Activated CD8-positive, alpha-beta memory T cell treated with anti-CD3 and anti-CD28 coated beads for 24 hours (primary cell): Measurements from ENCODE around the gene AGBL3.
A peak's percentile ranks its signal among the peaks of the same experiment; 100 is the strongest.

Experiments
- DNase-seq: peaks from one replicate; pipeline ENCODE4 v3.0.0-alpha.2; 2020

Gene AGBL3

DNA sequence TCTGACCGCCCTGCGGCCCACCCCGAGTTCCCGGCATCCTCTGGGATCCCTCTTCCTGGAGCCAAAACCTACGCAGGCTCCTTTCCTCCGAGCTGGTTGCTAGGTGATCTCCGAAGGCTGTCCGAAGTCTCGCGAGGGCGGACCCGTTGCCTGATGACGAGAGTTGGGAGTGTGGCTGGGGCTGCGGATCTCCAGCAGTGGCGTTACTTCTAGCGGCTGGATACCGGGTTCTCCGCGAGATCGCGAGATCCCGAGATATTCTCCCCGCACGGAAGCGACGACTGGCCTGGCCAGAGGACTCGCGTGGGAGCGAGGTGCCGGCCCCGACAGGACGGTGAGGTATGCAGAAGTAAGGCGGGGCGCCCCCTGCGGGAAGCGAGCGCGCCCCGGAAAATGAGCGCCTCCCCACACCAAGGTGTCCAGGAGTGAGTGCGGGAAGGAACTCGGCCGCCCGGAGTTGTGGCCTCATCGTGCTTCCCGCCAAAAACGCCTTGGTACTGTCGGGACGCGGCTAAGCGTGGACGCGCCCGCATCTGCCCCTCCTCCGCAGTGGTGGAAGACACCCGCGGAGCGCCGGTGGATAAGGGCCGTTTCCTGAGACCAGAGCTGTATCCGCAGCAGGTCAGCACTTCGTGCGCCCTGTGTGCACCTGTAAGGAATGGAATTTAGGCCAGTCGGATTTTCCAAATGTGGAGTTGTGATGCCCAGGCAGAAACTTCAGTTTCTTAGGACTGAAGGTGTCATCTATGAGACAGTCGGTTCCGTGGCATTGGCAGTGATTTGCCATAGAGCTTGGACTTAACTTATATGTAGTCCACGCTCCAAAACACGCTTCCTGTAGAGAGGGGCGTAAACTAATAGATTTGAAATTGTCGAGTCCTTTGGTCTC lies at the start of gene AGBL3:
TSS of gene AGBL3 (plus strand) at position 146 of the 889 bp plus-strand sequence. CDS start 1,426 bp downstream, outside the sequence.
- DNase-seq = peak; percentile 97

DNA sequence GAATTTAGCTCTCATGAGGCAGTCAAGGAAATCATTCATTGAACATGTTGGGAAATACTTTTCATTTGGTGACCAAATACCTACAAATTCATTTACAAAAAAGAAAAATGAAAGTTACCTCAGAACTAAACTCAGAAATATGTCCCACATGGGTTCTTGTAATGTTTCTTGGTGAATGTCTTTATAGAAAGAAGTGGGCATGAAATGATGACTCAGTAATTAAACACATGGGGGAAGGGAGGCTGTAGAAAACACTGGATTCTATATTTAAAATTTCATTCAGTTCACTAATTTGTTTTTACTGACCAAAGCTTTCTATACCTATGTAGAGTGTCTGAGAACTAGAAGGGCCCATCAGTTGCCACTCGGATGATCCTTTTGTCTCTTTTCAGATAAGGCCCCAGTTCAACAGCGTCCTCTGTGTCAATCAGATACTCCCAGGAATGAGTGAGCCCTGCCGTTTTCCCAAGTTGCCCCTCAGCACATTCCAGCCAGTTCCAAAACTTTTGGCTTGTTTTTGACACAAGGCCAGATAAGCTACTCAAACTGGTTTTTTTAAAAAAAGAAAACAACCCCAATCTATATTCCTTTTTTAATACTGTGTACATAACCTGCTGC lies 49.3 kb upstream of the AGBL3 start:
- no peak for DNase-seq

DNA sequence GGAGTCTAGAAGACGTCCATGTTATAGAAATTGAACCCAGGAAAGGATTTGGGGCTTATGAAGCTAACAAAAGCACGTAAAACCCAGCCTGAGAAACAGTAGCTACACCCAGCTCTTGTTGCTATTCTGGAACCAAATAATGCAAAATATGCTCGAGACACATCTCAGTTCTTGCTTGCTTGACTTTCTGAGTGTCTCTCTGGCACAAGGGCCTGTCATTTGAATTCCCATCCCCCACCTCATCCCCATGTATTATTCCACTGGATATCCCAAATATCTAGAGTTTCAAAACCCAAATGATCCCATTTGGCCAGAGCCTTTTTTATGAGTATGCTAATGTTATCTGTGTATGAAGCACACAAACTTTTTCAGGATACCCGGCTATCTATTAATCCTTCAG lies 48.2 kb upstream of the AGBL3 start:
- DNase-seq = no peak

DNA sequence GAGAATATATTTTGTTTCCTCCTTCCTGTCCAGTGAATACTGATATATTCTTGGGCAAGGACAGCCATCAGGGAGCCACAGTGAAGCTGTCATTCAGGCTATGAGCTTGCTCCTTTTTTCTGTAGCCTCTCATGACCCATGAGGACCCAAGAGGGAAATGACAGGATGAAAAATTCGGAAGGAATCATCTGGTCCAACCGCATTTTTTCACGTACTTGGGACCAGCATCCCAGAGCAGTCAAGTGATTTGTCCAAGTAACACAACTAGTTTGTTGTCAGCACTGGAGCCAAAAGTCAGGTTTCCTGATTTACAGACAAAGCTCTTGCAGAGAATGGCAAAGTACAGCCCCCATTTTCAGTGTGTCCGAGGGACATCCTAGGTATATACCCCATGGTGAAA lies 47.2 kb upstream of the AGBL3 start:
- no peak for DNase-seq

DNA sequence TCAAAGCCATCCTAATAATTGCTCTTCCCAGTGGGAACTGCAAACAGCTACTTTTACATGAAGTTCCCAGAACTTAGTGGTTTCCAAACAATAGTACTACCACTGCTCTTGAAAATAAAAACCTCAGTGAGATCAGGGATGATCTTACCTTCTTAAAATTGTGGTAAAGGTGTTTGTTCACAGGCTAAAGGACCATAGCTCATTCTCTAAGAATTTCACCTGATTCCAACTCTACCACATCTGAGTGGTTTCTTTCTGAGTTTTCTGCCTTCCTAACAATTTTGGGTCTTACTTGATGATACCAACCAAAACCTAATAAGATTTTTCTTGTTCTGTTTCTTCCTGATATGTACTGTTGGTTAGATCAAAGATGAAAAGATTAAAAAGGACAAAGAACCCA lies 45.6 kb upstream of the AGBL3 start:
- no peak for DNase-seq

DNA sequence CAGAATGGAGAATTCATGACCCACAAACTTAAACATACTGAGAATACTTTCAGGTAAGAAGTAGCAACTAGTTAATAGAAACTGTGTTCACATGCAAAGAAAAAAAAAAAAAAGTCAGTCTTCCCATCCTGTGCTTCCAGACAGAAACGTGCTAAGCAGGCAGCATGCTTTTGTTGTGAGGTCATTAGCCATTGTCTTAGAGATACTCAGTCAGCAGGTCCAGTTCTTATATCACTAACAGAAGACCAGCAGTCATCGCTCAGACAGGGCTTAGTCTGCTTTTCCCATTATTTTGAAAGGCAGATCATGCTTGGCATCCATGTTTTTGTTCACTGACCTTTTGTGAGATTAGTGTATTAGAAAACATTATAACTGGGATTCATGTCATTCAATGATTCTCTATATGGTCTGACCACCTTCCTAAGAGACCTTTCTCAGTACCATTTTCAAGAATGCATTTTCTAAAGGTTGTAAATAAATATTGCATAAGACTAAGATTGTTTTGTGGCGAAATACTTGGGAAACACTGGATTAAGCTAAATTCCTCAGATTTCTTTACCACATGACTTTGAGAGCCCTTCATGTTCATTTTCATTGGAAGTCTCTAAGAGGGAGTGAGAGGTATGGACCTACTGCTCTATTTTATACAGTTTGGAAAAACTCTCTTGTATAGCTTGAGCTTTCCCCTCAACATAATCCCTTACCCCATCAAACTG lies 45.0 kb upstream of the AGBL3 start:
- DNase-seq = no peak

DNA sequence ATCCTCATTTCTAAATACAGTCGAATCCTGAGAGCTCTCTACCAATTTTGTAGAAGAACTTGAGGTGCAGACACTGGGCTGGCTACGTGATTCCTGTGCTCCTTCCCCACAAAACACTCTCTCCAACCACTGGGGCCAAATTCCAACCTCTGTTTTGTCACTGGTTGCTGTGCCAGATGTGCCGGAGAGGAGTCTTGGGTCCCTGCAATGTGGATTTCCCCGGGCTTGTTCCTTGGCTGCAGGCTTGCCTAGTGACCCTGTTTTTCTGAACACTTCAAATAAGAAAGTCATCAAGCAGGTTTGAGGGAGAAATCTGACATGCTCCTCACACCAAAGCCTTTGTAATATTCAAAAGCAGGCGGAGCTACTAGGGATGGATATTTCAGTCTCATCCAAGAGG lies 44.4 kb upstream of the AGBL3 start:
- DNase-seq = no peak

DNA sequence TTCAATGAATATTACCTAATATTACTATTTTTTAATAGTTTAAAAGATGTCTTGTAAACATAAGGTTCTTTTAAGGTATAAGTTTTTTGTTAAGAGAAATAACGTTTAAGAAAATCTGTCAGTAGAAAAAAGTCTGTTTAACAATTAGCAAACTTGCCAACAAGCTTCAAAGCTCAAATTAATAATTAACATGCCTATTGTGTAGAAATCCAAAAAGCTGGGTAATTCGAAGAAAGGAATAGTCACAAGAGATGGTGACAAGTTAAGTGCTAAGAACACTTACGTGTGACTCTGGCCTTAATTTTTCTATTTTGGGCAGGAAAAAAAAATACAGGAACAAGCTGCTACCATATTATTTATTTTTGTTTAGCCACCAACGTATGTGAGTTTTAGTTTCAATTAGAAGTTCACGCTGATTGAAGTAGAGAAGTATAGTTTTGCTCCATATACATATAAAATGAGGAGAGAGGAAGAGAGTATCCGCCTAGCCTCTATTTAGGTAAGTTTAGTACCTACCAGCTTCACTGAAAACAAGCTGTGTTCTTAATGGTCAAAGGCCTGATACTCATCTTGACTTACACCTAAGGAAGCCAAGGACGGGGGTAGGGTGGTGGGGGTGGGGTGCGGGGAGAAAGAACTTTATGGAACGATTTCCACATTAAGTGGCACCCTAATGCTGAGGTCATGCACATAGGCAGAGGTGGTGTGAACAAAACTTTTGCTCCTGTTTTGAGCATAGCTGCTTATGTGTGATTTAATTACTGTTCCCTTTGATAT lies 43.4 kb upstream of the AGBL3 start:
- no peak for DNase-seq

DNA sequence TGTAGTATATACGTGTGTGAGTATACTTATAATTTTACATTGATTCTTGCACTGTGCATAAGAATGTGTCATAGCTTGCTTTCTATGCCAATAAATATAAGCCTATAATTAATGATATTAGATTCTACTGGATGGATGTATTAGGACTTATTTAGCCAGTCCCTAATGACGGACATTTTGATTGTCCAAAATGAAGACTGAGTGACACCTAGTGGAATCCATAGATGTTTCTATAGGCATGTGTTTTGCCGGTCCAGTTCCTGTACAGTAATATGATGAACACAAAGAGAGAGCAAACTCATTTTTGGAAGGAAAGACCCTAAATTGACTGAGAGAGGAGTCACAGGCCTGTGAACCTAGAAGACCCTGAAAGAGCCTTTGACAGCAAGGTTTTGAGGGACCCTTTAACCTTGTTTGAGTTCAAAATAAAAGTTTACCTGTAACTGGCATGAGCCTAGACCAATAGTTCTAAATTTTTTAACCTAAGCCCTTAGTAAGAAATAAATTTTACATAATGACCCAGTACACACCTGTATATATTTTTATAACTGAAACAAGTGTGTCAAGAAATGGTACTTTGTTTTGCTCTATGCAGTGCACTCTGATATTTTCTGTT lies 42.4 kb upstream of the AGBL3 start:
- no peak for DNase-seq

DNA sequence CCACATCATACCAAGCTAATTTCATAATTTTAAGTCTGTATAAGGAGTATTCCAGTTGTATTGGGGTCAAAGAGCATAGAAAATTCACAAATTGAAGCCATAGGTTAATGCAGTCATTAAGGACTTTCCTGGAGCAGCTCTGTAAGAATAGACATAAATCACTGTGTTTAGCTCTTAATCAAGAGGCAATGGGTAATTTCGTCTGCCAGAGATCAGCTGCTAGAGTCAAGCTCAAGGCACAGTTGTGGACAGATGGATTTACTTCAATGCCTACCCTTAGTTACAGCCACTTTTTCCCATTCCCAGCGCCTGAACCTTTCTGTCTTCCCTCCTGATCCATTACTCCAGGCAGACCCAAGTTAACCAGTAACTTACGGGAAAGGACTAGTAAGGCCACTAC lies 40.6 kb upstream of the AGBL3 start:
- DNase-seq = no peak

DNA sequence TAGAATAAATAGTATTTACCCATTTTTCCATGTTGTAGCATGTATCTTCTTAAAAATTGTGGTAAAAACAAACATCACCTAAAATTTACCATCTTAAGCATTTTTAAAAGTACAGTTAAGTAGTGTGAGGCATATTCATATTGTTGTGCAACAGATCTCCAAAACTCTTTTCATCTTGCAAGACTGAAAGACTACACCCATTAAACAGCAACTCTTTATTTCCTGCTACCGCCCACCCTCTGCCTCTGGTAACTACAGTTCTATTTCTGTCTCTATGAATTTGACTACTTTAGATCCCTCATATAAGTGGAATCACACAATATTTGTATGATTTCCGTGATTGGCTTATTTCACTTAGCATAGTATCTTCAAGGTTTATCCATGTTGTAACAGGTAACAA lies 40.0 kb upstream of the AGBL3 start:
- DNase-seq = no peak

DNA sequence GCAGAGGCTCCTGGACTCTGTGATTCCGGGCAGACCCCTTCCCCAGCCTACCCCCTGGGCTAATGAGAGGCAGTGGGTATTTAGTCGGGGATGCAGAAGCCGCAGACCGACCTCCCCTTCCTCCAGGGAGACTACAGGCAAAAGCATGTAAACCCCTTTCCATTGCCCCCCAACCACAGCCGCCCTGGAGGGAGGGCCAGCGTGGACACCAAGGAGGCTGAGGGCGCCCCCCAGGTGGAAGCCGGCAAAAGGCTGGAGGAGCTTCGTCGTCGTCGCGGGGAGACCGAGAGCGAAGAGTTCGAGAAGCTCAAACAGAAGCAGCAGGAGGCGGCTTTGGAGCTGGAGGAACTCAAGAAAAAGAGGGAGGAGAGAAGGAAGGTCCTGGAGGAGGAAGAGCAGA lies 39.0 kb upstream of the AGBL3 start:
- no peak for DNase-seq

DNA sequence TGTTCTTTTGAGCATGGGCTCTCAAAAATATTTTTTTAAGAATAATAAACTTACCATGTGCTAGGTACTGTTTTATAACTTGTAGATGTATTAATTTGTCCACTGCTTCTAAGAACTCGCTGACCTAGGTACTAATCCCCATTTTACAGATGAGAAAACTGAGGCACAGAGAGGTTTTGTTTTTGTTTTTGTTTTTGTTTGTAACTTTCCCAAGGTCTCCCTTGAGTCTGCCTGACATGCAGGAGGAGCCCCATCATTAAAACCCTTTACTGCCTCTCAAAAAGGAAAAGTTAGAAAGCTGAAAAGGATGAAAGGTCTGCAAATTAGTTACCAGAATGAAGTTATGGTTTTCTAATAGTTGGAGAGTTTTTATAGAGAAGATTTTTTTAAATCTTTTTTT lies 38.5 kb upstream of the AGBL3 start:
- no peak for DNase-seq

DNA sequence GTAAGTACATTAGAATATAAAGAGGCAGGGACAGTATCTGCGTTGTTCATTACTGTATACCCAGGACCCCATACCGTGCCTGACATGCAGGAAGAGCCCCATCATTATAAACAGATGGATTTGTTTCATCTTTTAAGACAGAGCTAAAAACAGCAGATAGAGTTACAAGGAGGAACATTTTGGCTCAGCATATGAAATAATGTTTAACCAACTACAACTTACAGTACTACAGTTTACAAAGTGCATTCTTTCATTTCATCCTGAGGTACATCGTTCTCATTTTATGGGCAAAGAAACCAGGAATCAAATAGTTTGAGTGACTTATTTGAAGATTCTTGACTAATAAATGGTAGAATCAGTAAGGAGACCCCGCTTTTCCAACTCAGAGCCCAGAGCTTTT lies 38.1 kb upstream of the AGBL3 start:
- DNase-seq = no peak

DNA sequence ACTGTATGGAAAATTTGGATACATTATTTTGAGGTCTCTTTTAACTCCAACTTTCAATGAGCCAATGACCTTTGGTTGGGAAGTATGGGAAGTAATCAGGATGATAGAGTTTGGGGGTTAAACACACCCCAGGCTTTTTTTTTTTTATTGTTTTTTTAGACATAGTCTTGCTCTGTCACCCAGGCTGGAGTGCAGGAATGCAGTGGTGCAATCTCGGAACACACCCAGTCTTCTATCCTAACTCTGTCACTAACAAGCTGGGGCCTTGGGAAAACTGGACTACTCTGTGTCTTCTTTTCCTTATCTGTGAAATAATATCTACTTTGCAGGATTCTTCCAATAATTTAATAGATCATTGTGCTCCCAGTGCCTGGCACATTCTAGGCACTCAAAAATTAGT lies 37.6 kb upstream of the AGBL3 start:
- no peak for DNase-seq

DNA sequence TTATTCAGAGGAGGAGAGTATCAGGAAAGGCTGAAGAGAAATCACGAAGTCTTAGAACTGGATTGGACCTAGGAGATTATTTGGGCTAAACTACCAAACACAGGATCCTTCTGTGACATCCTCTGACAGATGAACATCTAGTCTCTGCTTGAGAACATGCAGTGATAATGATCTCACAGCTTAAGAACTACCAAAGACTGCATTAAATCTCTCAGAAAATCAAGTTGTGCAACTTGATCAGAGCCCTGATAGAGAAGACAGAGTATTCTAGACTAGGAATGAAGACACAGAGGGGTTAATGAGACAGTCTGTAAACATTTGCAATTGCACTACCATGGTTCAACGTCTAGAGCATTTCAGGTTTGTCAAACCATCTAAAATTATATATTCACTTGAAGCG lies 37.1 kb upstream of the AGBL3 start:
- no peak for DNase-seq

DNA sequence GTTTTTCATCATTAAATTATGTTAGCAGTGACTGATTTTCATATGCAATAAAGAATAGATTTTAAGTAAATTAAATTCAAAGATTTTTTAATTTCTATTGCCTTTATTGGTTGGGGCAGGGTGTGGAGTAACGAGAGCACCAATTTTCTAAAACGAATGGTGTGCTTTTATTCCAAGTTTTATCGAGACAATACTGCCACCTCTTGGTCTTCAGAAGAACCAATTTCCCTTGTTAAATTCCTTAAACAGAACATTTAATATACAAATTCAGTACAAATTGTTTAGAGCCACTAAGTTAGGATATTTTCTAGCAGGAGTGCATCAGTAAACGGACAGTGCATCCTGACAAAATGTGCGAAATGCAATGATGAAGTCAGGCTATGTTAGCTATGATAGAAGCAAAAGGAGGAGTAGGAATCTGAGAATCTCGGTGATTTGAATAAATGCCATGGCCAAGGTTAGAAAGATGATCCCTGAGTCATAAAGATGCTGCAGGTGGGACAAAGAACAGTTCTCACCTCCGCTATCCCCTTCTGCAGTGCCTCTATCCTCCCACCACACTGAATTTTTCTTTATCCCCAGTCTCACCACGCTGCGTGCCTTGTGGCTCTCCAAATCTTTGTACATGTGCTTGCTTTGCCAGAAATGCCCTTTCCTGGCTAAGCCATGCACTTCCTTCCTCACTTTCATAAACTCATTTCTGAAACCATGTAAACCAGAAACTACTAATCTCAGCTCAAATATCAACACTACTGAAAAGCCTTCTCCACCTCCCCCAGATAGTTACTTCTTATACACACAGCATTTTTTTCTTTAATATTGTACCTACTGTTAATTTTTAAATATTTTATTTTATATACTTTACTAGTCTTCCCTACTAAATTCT lies 31.9 kb upstream of the AGBL3 start:
- DNase-seq = no peak

DNA sequence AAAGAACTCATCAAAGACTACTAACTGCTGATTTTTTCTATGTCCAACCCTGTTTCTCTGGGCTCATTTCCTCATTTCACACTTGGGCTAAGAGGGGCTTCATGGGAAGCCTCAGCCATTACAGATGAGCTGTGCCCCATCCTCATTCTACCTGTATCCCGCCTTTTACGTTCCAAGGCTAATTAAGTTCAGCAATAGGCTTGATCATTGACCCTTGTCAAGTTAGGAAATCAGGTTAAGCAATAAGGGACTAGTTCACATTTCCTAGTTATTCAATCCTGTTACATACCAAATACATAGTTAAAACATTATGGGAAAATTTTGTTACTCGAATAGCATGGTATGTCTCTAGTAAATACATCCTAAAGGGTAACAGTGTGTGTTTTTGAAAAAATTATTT lies 29.3 kb upstream of the AGBL3 start:
- no peak for DNase-seq

DNA sequence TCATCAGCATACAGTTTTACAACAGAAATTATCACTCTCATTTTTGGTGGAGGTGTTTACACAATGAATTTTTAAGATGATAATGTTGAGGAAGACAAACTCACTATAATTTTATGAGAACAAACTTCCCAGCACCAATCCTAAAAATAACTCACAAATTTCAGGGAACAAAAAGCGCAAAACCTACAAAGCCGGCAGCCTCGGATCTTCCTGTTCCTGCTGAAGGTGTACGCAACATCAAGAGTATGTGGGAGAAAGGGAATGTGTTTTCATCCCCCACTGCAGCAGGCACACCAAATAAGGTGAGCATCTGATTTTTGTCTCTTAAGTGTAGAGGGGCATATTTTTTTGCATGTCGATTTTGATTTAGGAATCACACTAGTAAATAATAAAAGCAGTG lies 26.5 kb upstream of the AGBL3 start:
- DNase-seq = no peak

DNA sequence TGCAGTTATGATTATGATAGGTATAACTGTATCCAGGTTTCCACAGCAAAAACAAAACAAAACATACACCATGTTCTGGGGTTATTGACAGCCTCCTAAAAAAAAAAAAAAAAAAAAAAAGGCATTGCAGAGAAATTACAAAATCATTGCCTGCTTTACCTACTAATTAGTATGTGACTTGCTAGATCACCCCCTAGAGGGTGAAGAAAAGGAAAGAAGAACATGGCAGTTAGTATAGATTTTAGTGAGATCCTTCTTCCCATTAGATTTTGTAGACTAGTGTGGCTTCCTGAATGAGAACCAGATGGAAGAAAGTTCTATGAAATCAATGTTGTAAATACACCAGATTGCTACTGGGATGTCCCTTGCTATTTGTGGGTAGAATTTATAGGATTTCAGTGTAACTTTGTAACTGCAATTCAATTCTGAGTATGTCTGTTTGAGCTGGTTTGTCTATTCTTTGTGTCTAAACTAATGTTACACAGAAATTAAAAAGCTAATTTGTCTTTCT lies 24.0 kb upstream of the AGBL3 start:
- no peak for DNase-seq

DNA sequence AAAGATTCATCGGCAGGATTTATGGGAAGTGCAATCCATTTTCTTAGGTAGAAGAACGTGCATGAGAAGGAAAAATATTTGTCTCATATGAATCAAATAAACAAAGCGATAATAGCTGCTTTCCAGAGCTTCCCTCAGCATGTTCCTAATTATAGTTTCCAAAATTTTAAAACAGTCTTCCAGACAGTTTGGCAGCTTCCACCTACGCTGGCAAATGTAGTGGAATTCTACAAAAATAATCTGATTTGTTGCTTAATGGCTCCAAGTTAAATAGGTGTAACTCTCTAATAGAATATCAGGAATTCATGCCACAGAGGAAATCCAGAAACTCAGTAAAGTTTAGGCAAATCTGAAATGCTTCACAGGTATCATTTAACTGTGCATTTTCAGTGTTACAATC lies 23.3 kb upstream of the AGBL3 start:
- DNase-seq = no peak
